Stimulated activated effector memory CD8-positive, alpha-beta T cell treated with anti-CD3 and anti-CD28 coated beads, Interleukin-12 subunit alpha, Interleukin-12 subunit beta, amount 100 ng/mL, for 72 hours (primary cell): Measurements from ENCODE around the gene SHOC2.

Experiments
- ATAC-seq: fragments of 150-1000 bp; cut with Tn5 transposase; 2 replicates; pipeline ENCODE4 v1.10.0; 2021
- DNase-seq, 2 donors: peaks; one replicate each; pipeline ENCODE4 v3.0.0; 2021 to 2022; ENCODE audit warnings: low spot score in 2 of 2
- H3K27ac Mint-ChIP-seq: one replicate; pipeline ENCODE4 v1.8.0; 2022; ENCODE audit warnings: mild to moderate bottlenecking, mixed read lengths
- H3K36me3 Mint-ChIP-seq: one replicate; pipeline ENCODE4 v1.8.0; 2022; ENCODE audit warnings: mild to moderate bottlenecking, mixed read lengths
- H3K4me1 Mint-ChIP-seq: one replicate; pipeline ENCODE4 v1.8.0; 2022; ENCODE audit warnings: mixed read lengths
- H3K4me3 Mint-ChIP-seq: one replicate; pipeline ENCODE4 v1.8.0; 2022; ENCODE audit warnings: mild to moderate bottlenecking, mixed read lengths
- H3K9me3 Mint-ChIP-seq: one replicate; pipeline ENCODE4 v1.8.0; 2022; ENCODE audit warnings: mixed read lengths

SHOC2 gene

DNA sequence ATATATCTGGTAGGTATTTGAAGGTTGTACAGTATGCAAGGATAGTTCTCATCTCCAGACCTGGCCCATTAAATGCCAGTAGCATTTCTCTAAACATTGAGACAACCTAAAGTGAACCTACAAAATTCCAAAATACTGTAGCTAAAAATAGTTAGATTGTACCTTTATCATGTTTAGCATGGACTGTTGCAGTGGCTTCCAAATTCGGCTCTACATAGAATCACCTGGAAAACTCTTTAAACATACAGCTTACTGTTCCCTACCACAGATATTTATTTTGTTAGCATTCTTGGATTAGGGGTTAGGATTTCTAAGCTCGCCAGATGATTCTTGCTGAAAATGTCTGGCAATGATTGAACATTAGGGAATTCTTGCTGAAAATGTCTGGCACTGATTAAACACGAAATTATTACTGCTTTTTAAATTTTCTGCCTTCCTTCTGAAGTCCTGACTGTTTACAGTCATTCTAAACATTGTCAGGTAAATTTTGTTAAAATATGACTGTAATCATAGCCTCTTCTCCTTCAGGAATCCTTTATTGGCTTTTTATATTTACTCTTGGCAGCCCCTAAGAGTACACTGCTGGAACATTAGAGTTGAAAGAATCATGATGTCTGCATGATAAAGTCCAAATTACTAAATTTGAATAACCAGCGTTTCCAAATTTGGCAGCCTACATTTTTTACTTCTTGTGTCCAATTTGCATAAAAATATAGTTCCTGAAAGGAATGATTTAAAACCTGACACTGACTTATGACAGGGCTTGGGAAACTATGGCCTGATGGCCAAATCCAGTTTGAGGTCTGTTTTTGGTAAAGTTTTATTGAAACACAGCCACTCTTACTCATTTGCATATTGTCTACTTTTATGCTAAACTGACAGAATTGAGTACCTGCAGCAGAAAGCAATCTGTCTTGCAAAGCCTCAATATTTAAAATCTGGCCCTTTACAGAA is 40.3 kb downstream of the SHOC2 start:
- H3K36me3 Mint-ChIP-seq, result peaks cover 12% of the 10 kb centered on the region
- no peak overlapping the region for H3K4me3 Mint-ChIP-seq
- DNase-seq, result no peak
- H3K27ac Mint-ChIP-seq, result no peak overlapping the region
- peaks cover 37% of the 10 kb centered on the region for H3K4me1 Mint-ChIP-seq
- ATAC-seq, result no peak
- no peaks in the 10 kb centered on the region for H3K9me3 Mint-ChIP-seq

DNA sequence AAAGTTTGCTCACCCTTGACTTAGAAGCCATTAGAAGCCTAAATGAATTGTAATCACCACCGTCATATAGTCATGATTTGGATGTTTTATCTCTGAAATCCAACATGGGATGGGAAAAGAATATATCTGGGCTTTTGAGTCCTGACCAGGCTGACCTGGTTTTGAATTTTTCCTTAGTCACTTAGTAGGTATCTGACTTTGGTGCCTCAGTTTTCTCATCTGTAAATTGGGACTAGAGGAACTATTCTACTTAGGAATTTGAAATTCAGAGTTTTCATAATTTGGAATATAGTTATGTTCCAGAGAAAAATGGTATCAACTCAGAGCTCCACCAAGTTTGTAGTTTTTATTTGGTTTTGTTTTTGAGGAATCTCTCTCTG is 40.9 kb downstream of the SHOC2 start:
- ATAC-seq (no peak), DNase-seq (no peak)
- Mint-ChIP-seq H3K9me3 (no peaks in the 10 kb centered on the region), H3K4me3 (no peak overlapping the region), H3K27ac (no peak overlapping the region), H3K36me3 (peaks cover 16% of the 10 kb centered on the region), H3K4me1 (peaks cover 30% of the 10 kb centered on the region)

DNA sequence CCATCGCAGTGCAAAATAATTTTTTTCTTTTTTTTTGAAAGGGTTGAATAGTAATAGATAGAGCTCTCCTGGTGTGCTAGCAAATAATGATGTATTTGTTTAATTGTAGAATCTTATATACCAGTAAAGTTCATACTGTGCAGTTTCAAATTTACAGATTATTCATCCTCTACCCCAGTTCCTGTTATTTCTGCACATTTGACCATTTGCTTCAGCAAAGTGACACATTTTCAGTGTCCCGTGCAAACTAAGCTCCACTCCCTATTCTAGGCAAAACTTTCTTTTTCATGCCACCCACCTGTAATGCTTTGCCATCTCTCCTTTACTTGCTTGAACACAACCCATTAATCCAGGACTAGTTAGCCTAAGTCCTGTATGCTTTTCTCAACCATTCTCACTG is 43.0 kb downstream of the SHOC2 start:
- Mint-ChIP-seq H3K4me1 (peaks cover 23% of the 10 kb centered on the region), H3K27ac (no peak overlapping the region), H3K36me3 (peaks cover 20% of the 10 kb centered on the region), H3K9me3 (no peaks in the 10 kb centered on the region), H3K4me3 (no peak overlapping the region)
- ATAC-seq (peak; percentile 58), DNase-seq (no peak)

DNA sequence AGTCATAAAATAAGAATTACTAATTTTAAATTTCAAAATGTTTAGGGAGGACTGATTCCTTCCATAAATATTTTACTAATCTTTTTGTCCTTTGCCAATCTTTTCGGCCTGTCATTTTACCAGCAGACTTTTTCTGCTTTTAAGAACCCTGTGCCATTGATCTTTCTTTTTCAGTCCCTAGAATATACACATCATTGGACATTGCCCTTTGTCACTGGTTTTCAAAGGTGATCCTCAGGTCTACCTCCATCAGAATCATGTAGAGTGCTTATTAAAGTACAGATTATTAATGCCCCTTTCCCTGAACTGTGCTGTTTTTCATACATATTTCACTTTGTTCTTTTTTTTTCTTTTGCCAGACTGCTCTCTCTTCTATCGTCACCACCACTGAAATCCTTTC is 43.8 kb downstream of the SHOC2 start:
- Mint-ChIP-seq H3K9me3 (no peaks in the 10 kb centered on the region), H3K36me3 (peaks cover 20% of the 10 kb centered on the region), H3K27ac (no peak overlapping the region), H3K4me3 (no peak overlapping the region), H3K4me1 (peaks cover 23% of the 10 kb centered on the region)
- DNase-seq (no peak), ATAC-seq (no peak)

DNA sequence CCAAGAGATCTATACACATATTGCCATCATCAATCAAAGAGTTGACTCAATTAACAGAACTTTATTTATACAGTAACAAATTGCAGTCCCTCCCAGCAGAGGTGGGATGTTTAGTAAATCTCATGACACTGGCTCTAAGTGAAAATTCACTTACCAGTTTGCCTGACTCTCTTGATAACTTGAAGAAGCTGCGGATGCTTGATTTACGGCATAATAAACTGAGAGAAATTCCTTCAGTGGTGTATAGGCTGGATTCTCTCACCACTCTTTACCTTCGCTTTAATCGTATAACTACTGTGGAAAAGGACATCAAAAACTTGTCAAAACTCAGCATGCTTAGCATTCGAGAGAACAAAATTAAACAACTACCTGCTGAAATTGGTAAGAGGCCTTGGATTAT is 45.3 kb downstream of the SHOC2 start:
- ATAC-seq (no peak), DNase-seq (no peak)
- Mint-ChIP-seq H3K27ac (no peak overlapping the region), H3K4me1 (peaks cover 23% of the 10 kb centered on the region), H3K9me3 (no peaks in the 10 kb centered on the region), H3K36me3 (peaks cover 15% of the 10 kb centered on the region), H3K4me3 (no peak overlapping the region)

DNA sequence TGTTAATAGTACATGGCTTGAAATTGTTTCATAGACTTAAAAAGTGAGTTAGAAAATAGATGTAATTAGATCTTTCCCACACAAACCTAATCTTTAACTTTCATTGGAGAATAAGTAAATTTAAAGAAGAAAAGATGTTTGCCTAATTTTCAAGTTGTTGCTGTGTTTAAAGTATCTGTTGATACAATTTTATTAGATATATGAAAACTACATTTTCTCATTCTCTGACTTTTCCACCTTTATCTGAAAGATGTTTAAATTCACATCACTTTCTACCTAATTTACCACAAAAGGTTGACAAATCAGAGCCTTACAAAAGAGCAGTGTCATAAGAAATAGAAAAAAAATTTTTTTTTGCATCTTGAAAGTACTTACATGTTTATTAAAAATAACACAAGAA is 45.8 kb downstream of the SHOC2 start:
- no peak overlapping the region for H3K4me3 Mint-ChIP-seq
- no peak for ATAC-seq
- no peaks in the 10 kb centered on the region for H3K9me3 Mint-ChIP-seq
- H3K36me3 Mint-ChIP-seq, result peaks cover 15% of the 10 kb centered on the region
- DNase-seq, result no peak
- no peak overlapping the region for H3K27ac Mint-ChIP-seq
- peaks cover 27% of the 10 kb centered on the region for H3K4me1 Mint-ChIP-seq

GRCh38 chr10:110966146-110966545 is 46.7 kb downstream of the SHOC2 start:
- Mint-ChIP-seq H3K27ac (no peak overlapping the region), H3K9me3 (no peaks in the 10 kb centered on the region), H3K4me3 (no peak overlapping the region), H3K36me3 (peaks cover 15% of the 10 kb centered on the region), H3K4me1 (peaks cover 36% of the 10 kb centered on the region)
- ATAC-seq (no peak), DNase-seq (no peak)

DNA sequence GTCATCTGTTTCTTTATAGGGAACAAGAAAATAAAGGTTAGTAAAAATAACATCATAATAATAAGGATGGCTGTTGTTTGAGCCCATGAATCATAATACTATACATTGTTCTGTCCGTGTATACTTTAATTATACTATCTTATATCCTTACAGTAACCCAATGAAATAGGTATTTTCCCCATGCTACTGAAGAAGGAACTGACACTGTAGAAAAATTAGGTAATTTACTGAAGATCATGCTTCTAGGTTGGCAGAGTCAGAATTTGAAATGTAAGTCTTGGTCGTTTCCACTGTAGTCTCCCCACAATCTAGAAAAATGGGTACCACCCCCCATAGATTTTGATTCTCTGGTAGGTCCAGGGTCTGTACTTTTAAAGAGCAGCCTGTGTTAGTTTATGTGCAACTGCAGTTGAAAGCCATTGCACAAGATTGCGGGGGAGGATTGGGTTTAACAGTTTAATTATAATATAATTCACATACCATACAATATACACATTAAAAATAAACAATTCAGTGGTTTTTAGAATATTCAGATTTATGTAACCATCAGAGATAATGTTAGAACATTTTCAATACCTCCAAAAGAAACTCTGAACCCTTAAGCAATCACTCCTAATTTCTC is 47.7 kb downstream of the SHOC2 start:
- Mint-ChIP-seq H3K9me3 (no peaks in the 10 kb centered on the region), H3K27ac (no peak overlapping the region), H3K36me3 (peaks cover 15% of the 10 kb centered on the region), H3K4me3 (no peak overlapping the region), H3K4me1 (peaks cover 39% of the 10 kb centered on the region)
- ATAC-seq, result no peak
- no peak for DNase-seq

GRCh38 chr10:110967645-110968044 is 48.2 kb downstream of the SHOC2 start:
- H3K36me3 Mint-ChIP-seq, result peaks cover 15% of the 10 kb centered on the region
- peak; percentile 69 for ATAC-seq
- H3K4me1 Mint-ChIP-seq, result peaks cover 38% of the 10 kb centered on the region
- H3K9me3 Mint-ChIP-seq, result no peaks in the 10 kb centered on the region
- H3K4me3 Mint-ChIP-seq, result no peak overlapping the region
- H3K27ac Mint-ChIP-seq, result no peak overlapping the region
- no peak for DNase-seq

- peaks cover 12% of the 10 kb centered on the region for H3K36me3 Mint-ChIP-seq
- H3K4me3 Mint-ChIP-seq, result no peak overlapping the region
- no peak for DNase-seq
- H3K27ac Mint-ChIP-seq, result no peak overlapping the region
- peaks cover 29% of the 10 kb centered on the region for H3K4me1 Mint-ChIP-seq
- no peaks in the 10 kb centered on the region for H3K9me3 Mint-ChIP-seq
- ATAC-seq, result no peak
Observed at GRCh38 chr10:110969183-110969582, 49.8 kb downstream of the SHOC2 start.

DNA sequence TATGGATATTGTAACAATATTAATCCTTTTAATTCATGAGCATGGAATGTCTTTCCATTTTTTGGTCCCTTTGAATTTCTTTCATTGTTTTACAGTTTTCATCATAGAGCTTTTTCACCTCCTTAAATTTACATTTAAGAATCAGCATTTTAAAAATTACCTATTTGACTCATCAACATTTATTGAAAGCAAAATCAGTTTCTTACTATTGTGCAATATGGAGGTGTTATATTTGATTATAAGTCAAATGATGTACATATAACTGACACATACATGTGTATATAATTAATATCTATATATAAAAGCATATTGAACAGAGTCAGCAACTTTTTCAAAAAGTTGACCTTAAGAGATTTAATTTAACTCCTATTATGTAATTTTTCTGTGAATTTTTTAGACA is 52.2 kb downstream of the SHOC2 start:
- Mint-ChIP-seq H3K4me1 (peaks cover 39% of the 10 kb centered on the region), H3K36me3 (peaks cover 9% of the 10 kb centered on the region), H3K4me3 (no peak overlapping the region), H3K27ac (no peak overlapping the region), H3K9me3 (no peaks in the 10 kb centered on the region)
- DNase-seq, result no peak
- ATAC-seq, result no peak

DNA sequence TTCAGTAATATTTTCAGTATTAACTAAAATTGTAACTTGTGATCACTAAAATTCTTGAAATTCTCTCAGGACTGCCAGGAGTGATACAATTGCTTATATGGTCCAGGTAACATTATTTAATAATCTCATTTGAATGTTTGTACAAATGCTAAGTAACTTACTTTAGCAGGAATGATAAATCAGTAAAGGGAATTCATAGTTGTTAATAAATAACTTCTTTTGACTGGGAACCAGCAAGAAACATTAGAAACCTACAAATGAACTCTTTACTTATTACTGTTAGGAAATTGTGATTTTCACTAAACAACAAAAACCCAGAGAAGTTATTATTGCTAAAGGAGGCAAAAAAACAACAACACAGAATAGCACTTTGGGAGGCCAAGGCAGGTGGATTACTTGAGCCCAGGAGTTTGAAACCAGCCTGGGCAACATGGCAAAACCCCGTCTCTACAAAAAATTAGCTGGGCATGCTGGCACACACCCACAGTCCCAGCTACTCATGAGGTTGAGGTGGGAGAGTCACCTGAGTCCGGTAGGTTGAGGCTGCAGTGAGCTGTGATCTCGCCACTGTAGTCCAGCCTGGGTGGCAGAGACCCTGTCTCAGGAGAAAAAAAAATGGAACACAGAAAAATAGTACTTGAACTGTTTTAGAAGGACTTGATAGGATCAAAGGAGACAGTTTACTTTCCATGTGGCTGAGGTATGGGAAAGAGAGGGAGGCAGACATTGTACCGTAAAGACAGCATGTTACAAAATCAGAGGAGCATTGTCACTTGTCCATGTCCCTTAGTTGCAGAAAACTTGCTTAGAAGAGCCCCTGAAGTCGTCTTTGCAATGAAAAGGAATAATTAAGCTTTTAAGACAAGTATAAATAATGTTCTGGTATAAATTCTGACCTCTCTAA is 53.1 kb downstream of the SHOC2 start:
- no peak overlapping the region for H3K4me3 Mint-ChIP-seq
- peaks cover 46% of the 10 kb centered on the region for H3K4me1 Mint-ChIP-seq
- no peak for DNase-seq
- H3K9me3 Mint-ChIP-seq, result no peaks in the 10 kb centered on the region
- no peak overlapping the region for H3K27ac Mint-ChIP-seq
- H3K36me3 Mint-ChIP-seq, result peaks cover 9% of the 10 kb centered on the region
- ATAC-seq, result no peak

DNA sequence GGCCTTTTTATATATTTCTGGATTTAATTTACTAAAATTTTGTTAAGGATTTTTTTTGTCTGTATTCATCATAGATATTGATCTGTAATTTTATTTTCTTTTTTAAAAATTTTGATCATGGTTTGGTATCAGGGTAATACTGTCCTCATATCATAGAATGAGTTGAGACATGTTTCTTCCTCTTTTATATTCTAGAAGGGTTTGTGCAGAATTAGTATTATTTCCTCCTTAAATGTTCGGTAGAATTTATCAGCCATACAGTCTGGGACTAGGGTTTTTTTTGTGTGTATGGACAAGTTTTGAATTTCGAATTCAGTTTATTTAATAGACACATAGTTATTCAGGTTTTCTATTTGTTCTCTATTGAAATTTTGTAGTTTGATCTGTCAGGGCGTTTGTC is 54.0 kb downstream of the SHOC2 start:
- H3K36me3 Mint-ChIP-seq, result peaks cover 9% of the 10 kb centered on the region
- peaks cover 54% of the 10 kb centered on the region for H3K4me1 Mint-ChIP-seq
- ATAC-seq (no peak), DNase-seq (no peak)
- no peak overlapping the region for H3K27ac Mint-ChIP-seq
- H3K9me3 Mint-ChIP-seq, result no peaks in the 10 kb centered on the region
- no peak overlapping the region for H3K4me3 Mint-ChIP-seq

DNA sequence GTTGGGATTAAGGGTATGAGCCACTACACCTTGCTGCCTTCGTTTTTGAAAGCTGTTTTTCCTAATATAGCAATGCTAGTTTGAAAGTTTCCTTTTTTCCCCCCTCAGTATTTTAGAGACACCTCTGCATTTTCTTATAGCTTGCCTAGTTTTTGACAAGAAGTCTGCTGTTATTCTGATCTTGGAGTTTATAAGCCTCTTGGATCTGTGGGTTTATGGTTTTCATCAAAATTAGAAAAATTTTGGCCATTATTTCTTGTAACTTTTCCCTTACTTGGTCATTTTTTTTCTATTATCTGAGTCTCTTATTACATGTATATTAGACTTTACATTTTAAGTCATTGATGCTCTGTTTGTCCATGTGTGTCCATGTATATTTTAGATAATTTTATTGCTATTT is 57.2 kb downstream of the SHOC2 start:
- DNase-seq (no peak), ATAC-seq (no peak)
- Mint-ChIP-seq H3K9me3 (peaks cover 3% of the 10 kb centered on the region), H3K4me3 (no peak overlapping the region), H3K36me3 (peaks cover 9% of the 10 kb centered on the region), H3K27ac (peak overlapping the region; percentile 29), H3K4me1 (peaks cover 66% of the 10 kb centered on the region)

DNA sequence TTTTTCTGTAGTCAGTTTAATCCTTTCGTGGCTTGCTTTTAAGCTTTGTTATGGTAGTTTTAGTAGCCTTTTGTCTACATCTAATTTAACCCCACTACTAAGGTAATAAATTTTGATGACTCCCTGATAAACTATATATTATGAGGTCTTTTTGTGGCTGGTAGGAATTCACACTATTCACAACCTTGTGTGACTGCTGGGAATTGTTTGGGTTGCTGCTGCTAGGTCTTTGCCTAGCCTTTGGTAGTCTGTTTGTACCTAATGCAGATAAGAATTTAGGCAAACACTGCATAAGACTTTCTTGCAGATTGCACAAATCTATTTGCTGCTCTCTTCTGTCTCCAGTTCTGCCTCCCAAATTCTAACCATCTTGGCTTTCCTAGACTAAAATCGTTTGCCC is 58.3 kb downstream of the SHOC2 start:
- peaks cover 62% of the 10 kb centered on the region for H3K4me1 Mint-ChIP-seq
- no peak for ATAC-seq
- peaks cover 9% of the 10 kb centered on the region for H3K36me3 Mint-ChIP-seq

More for the DNA sequence above, 58.3 kb downstream of the SHOC2 start:
- Mint-ChIP-seq H3K4me3 (no peak overlapping the region), H3K27ac (no peak overlapping the region), H3K9me3 (peaks cover 3% of the 10 kb centered on the region)
- DNase-seq, result no peak
